Hepatocyte (in vitro differentiated cells): Measurements from ENCODE around the gene KIF1B. TPM values are rescaled to one million over a fixed set of nuclear protein-coding genes. Genes with fewer than 3 reads are reported as not detected.
"Not testable (repeated sequence)": the region's sequence is repeated elsewhere in the genome, so short reads cannot be mapped to it uniquely, and the experiment has no call there.

ENCODE experiments used
- DNase-seq: peaks from one replicate; pipeline ENCODE4 v3.0.0-alpha.2; 2016; ENCODE audit warnings: low spot score
- H2AFZ ChIP-seq: fragments of 200-600 bp; sonication (generic); 2 replicates; pipeline ENCODE4 v1.6.0; 2016; ENCODE audit warnings: antibody characterized with exemption, mild to moderate bottlenecking
- H3K27ac ChIP-seq: fragments of 200-600 bp; sonication (generic); 2 replicates; pipeline ENCODE4 v1.5.1; 2016; ENCODE audit warnings: mild to moderate bottlenecking
- H3K27me3 ChIP-seq: fragments of 200-600 bp; sonication (generic); 2 replicates; pipeline ENCODE4 v1.6.1; 2016
- H3K36me3 ChIP-seq: fragments of 200-600 bp; sonication (generic); replicated peaks from 2 replicates; pipeline ENCODE4 v1.5.1; 2016; ENCODE audit warnings: low read depth; ENCODE audit not compliant: insufficient read depth
- H3K4me1 ChIP-seq: fragments of 200-600 bp; sonication (generic); 2 replicates; pipeline ENCODE4 v1.5.1; 2016; ENCODE audit warnings: mild to moderate bottlenecking, moderate library complexity; ENCODE audit not compliant: insufficient read depth
- H3K4me2 ChIP-seq: fragments of 200-600 bp; sonication (generic); 2 replicates; pipeline ENCODE4 v1.6.0; 2016
- H3K4me3 ChIP-seq: fragments of 200-600 bp; sonication (generic); 2 replicates; pipeline ENCODE4 v1.5.1; 2016; ENCODE audit warnings: mild to moderate bottlenecking
- H3K79me2 ChIP-seq: fragments of 200-600 bp; sonication (generic); 2 replicates; pipeline ENCODE4 v1.6.0; 2017; ENCODE audit warnings: mild to moderate bottlenecking
- H3K9me2 ChIP-seq: fragments of 200-600 bp; sonication (generic); replicated peaks from 2 replicates; pipeline ENCODE4 v1.6.0; 2017; ENCODE audit warnings: mild to moderate bottlenecking; ENCODE audit not compliant: insufficient read depth
- H3K9me3 ChIP-seq: fragments of 200-600 bp; sonication (generic); 2 replicates; pipeline ENCODE4 v1.5.1; 2016; ENCODE audit warnings: low read depth, mild to moderate bottlenecking
- H4K20me1 ChIP-seq: fragments of 200-600 bp; sonication (generic); 2 replicates; pipeline ENCODE4 v1.6.0; 2016; ENCODE audit warnings: mild to moderate bottlenecking; ENCODE audit not compliant: insufficient read depth, poor library complexity, severe bottlenecking
- CTCF ChIP-seq: fragments of 200-600 bp; sonication (generic); IDR thresholded peaks from 2 replicates; pipeline ENCODE4 v1.5.1; 2016; ENCODE audit warnings: antibody characterized with exemption, mild to moderate bottlenecking; ENCODE audit not compliant: poor library complexity
- EZH2 ChIP-seq: fragments of 200-600 bp; sonication (generic); IDR thresholded peaks from 2 replicates; pipeline ENCODE4 v1.6.1; 2016; ENCODE audit warnings: antibody characterized with exemption, mild to moderate bottlenecking, borderline replicate concordance
- EZH2phosphoT487 ChIP-seq: fragments of 200-600 bp; sonication (generic); IDR thresholded peaks from one replicate; pipeline ENCODE4 v1.6.1; 2018; ENCODE audit warnings: antibody characterized with exemption, mild to moderate bottlenecking, low read depth, moderate library complexity; ENCODE audit not compliant: unreplicated experiment, severe bottlenecking
- WGBS: methylation state at CpG from one replicate; pipeline ENCODE4 v1.1.6; 2016; ENCODE audit warnings: low lambda C conversion rate; ENCODE audit errors: missing lambda C conversion rate; 5-methylcytosine and 5-hydroxymethylcytosine counted together
- polyA plus RNA-seq: library from polyadenylated mRNA; unstranded; fragments of >200 nt; fragmentation: Nextera tagmentation; extraction: Ambion mirVana; gene quantifications from 2 replicates; pipeline ENCODE4 v1.2.1, GENCODE V29; 2016
- total RNA-seq: library from RNA; depleted of rRNA; stranded (reverse); fragments of >200 nt; gene quantifications from 2 replicates; pipeline ENCODE4 v1.2.3, GENCODE V29; 2014

KIF1B gene
- total and polyA plus RNA-seq, 2 experiments from 2014 or later, result 14.6 to 37.0 TPM

- H3K4me2 ChIP-seq, result no peak overlapping the region
Measured at GRCh38 chr1:10424034-10424433, 213.7 kb downstream of the KIF1B start.

GRCh38 chr1:10424651-10425050, 214.3 kb downstream of the KIF1B start:
- H3K9me2 ChIP-seq, result no peaks in the 10 kb centered on the region
- H3K4me2 ChIP-seq, result no peak overlapping the region
- H4K20me1 ChIP-seq, result no peaks in the 10 kb centered on the region
- no peaks in the 10 kb centered on the region for H3K4me1 ChIP-seq
- no peaks in the 10 kb centered on the region for H3K27me3 ChIP-seq
- no peak overlapping the region for H3K4me3 ChIP-seq
- 90% methylated on average over 8 of the region's 8 CpGs for WGBS
- no peak for DNase-seq
- H3K9me3 ChIP-seq, result no peaks in the 10 kb centered on the region
- H3K79me2 ChIP-seq, result no peaks in the 10 kb centered on the region
- no peak for TF ChIP-seq EZH2
- no peaks in the 10 kb centered on the region for H3K36me3 ChIP-seq
- H3K27ac ChIP-seq, result no peak overlapping the region
- no peak overlapping the region for H2AFZ ChIP-seq

More at GRCh38 chr1:10424034-10424433, 213.7 kb downstream of the KIF1B start:
- Histone ChIP-seq H4K20me1 (no peaks in the 10 kb centered on the region), H3K36me3 (no peaks in the 10 kb centered on the region), H2AFZ (no peak overlapping the region), H3K4me1 (no peaks in the 10 kb centered on the region), H3K27me3 (no peaks in the 10 kb centered on the region), H3K9me2 (no peaks in the 10 kb centered on the region), H3K79me2 (no peaks in the 10 kb centered on the region), H3K4me3 (no peak overlapping the region), H3K9me3 (no peaks in the 10 kb centered on the region), H3K27ac (no peak overlapping the region)
- 82% methylated on average over 9 of the region's 9 CpGs for WGBS
- no peak for TF ChIP-seq EZH2
- TF ChIP-seq CTCF, result no peak
- no peak for TF ChIP-seq EZH2phosphoT487
- DNase-seq, result peak; percentile 28

GRCh38 chr1:10425826-10426534, 215.6 kb downstream of the KIF1B start:
- not testable (repeated sequence) for H2AFZ ChIP-seq, H3K9me2 ChIP-seq, H3K27me3 ChIP-seq, H3K4me1 ChIP-seq, H3K36me3 ChIP-seq, H4K20me1 ChIP-seq, DNase-seq, H3K4me2 ChIP-seq, H3K79me2 ChIP-seq, H3K9me3 ChIP-seq, H3K4me3 ChIP-seq
- peak overlapping the region; percentile 9 for H3K27ac ChIP-seq
- 83% methylated on average over 20 of the region's 21 CpGs for WGBS

- H3K4me3 ChIP-seq, H2AFZ ChIP-seq, H3K9me2 ChIP-seq, H3K9me3 ChIP-seq, H3K27ac ChIP-seq, H3K4me2 ChIP-seq, H4K20me1 ChIP-seq, DNase-seq, H3K27me3 ChIP-seq, H3K79me2 ChIP-seq, H3K4me1 ChIP-seq, H3K36me3 ChIP-seq: not testable (repeated sequence)
- WGBS, result 91% methylated on average over 15 of the region's 21 CpGs
Measured at GRCh38 chr1:10426535-10426848, 216.1 kb downstream of the KIF1B start.

- Histone ChIP-seq H3K79me2 (peaks cover 16% of the 10 kb centered on the region), H3K9me2 (no peaks in the 10 kb centered on the region), H3K4me2 (no peak overlapping the region), H4K20me1 (no peaks in the 10 kb centered on the region), H3K9me3 (no peaks in the 10 kb centered on the region), H3K27ac (no peak overlapping the region), H3K36me3 (no peaks in the 10 kb centered on the region), H2AFZ (no peak overlapping the region), H3K4me1 (peaks cover 11% of the 10 kb centered on the region), H3K4me3 (no peak overlapping the region), H3K27me3 (no peaks in the 10 kb centered on the region)
- TF ChIP-seq CTCF (no peak), EZH2phosphoT487 (no peak), EZH2 (no peak)
- no peak for DNase-seq
- 92% methylated on average over 5 of the region's 5 CpGs for WGBS
Measured at GRCh38 chr1:10428984-10429383, 218.6 kb downstream of the KIF1B start.
